EH (cell line): ENCODE measurements around the gene IQCE.
A peak's percentile ranks its signal among the peaks of the same experiment; 100 is the strongest.
"Not testable (repeated sequence)": the region's sequence is repeated elsewhere in the genome, so short reads cannot be mapped to it uniquely, and the experiment has no call there.

Experiments
- DNase-seq: peaks from one replicate; pipeline ENCODE4 v3.0.0-alpha.2; 2015; ENCODE audit warnings: low read depth

Gene IQCE

GRCh38 chr7:2555121-2556052 is 3.4 kb upstream of the IQCE start, which contains the start of gene BRAT1:
BRAT1 (minus strand) TSS chr7:2555524; CDS start chr7:2554431, 1,093 bp downstream.
- peak; percentile 94 for DNase-seq

- DNase-seq = no peak
Measured at GRCh38 chr7:2559283-2559950, 638 bp downstream of the IQCE start.

GRCh38 chr7:2563955-2564354 is 5.2 kb downstream of the IQCE start:
- not testable (repeated sequence) for DNase-seq

GRCh38 chr7:2564970-2565540 is 6.3 kb downstream of the IQCE start:
- DNase-seq = no peak

- DNase-seq = no peak
Measured at GRCh38 chr7:2566348-2566889, 7.6 kb downstream of the IQCE start.

GRCh38 chr7:2566890-2567678 is 8.3 kb downstream of the IQCE start:
- DNase-seq = no peak

- DNase-seq = peak; percentile 53
Measured at GRCh38 chr7:2567679-2568278, 9.0 kb downstream of the IQCE start.

GRCh38 chr7:2568521-2569223 is 9.9 kb downstream of the IQCE start:
- DNase-seq = no peak

GRCh38 chr7:2569421-2569820 is 10.6 kb downstream of the IQCE start:
- no peak for DNase-seq

GRCh38 chr7:2570021-2570420 is 11.2 kb downstream of the IQCE start:
- no peak for DNase-seq

- DNase-seq = no peak
Measured at GRCh38 chr7:2571409-2571808, 12.6 kb downstream of the IQCE start.

GRCh38 chr7:2572101-2572842 is 13.5 kb downstream of the IQCE start:
- peak; percentile 33 for DNase-seq

GRCh38 chr7:2573761-2574160 is 15.0 kb downstream of the IQCE start:
- DNase-seq = no peak

- no peak for DNase-seq
Measured at GRCh38 chr7:2575046-2575732, 16.4 kb downstream of the IQCE start.

GRCh38 chr7:2575733-2576340 is 17.1 kb downstream of the IQCE start:
- DNase-seq = peak; percentile 18

- no peak for DNase-seq
Measured at GRCh38 chr7:2576742-2577491, 18.1 kb downstream of the IQCE start.

GRCh38 chr7:2577914-2578680 is 19.3 kb downstream of the IQCE start:
- no peak for DNase-seq
